Lower leg skin (tissue), 4 donors: ENCODE measurements around the gene STPG2. TPM values are rescaled to one million over a fixed set of nuclear protein-coding genes. Genes with fewer than 3 reads are reported as not detected.

ENCODE experiments used
- DNase-seq, 2 donors: peaks; one replicate each; pipeline ENCODE4 v3.0.0-alpha.2; 2019; ENCODE audit warnings: low spot score in 2 of 2
- H3K4me3 ChIP-seq: fragments of 200-600 bp; sonication (generic); 2 replicates; pipeline ENCODE4 v1.5.1; 2017; ENCODE audit warnings: mild to moderate bottlenecking, low read depth; ENCODE audit not compliant: poor library complexity, severe bottlenecking
- CTCF ChIP-seq, 3 donors: fragments of 450-650 bp; IDR thresholded peaks; one replicate each; pipeline ENCODE4 v1.5.1; 2016; ENCODE audit warnings: antibody characterized with exemption in 3 of 3, mild to moderate bottlenecking in 3 of 3, moderate library complexity in 2 of 3
- POLR2A ChIP-seq, 2 donors: fragments of 450-650 bp; IDR thresholded peaks; one replicate each; pipeline ENCODE4 v1.6.1; 2016 to 2017; ENCODE audit warnings: antibody characterized with exemption in 2 of 2, mild to moderate bottlenecking in 1 of 2, moderate library complexity in 1 of 2
- WGBS, 2 donors: methylation state at CpG; one replicate each; pipeline ENCODE4 v1.1.5; 2018; 5-methylcytosine and 5-hydroxymethylcytosine counted together
- intact Hi-C: fragments of 100-400 bp; cut with DNase I; formaldehyde crosslinking; loops from one replicate; pipeline ENCODE4 v1.15.0; 2023; ENCODE audit warnings: low total_unique reads
- total RNA-seq, 4 donors: library from RNA; depleted of rRNA; stranded (reverse); fragments of >200 nt; gene quantifications; one replicate each; pipeline ENCODE4 v1.1.0, GENCODE V29; 2016

STPG2 gene
- total RNA-seq, 4 donors from 2014 or later: 0.21 to 0.84 (median 0.38) TPM

GRCh38 chr4:98093662-98094061 lies 49.6 kb downstream of the STPG2 start:
- intact Hi-C loops: no loop called here

GRCh38 chr4:98092833-98093439 lies 50.3 kb downstream of the STPG2 start:
- H3K4me3 ChIP-seq: no peak overlapping the region
- DNase-seq: no peak
- intact Hi-C loops: no loop called here
- TF ChIP-seq POLR2A (IDR thresholded peaks at IDR 0.05) (no peak), CTCF (IDR thresholded peaks at IDR 0.05) (no peak)
- WGBS, 2 donors: 19 to 31% methylated on average over 2 of the region's 2 CpGs

More at GRCh38 chr4:98093662-98094061, 49.6 kb downstream of the STPG2 start:
- H3K4me3 ChIP-seq: no peak overlapping the region
- DNase-seq: no peak
- WGBS, 2 donors: 81 to 84% methylated on average over 2 of the region's 2 CpGs
- TF ChIP-seq POLR2A (IDR thresholded peaks at IDR 0.05) (no peak), CTCF (IDR thresholded peaks at IDR 0.05) (no peak)

GRCh38 chr4:98081936-98082335 lies 61.3 kb downstream of the STPG2 start:
- 95% methylated on average over 2 of the region's 2 CpGs for WGBS, 2 donors
- DNase-seq: no peak
- H3K4me3 ChIP-seq: no peak overlapping the region
- TF ChIP-seq POLR2A (IDR thresholded peaks at IDR 0.05) (no peak), CTCF (IDR thresholded peaks at IDR 0.05) (no peak)
- intact Hi-C loops: no loop called here

GRCh38 chr4:98068495-98068894 lies 74.8 kb downstream of the STPG2 start:
- TF ChIP-seq CTCF (IDR thresholded peaks at IDR 0.05) (no peak), POLR2A (IDR thresholded peaks at IDR 0.05) (no peak)
- H3K4me3 ChIP-seq: no peak overlapping the region

GRCh38 chr4:98055800-98056501 lies 87.3 kb downstream of the STPG2 start:
- intact Hi-C loops: no loop called here
- no peak for TF ChIP-seq POLR2A (IDR thresholded peaks at IDR 0.05)
- no peak for TF ChIP-seq CTCF (IDR thresholded peaks at IDR 0.05)
- DNase-seq: no peak
- 77 to 83% methylated on average over 6 to 7 of the region's 7 CpGs for WGBS, 2 donors
- no peak overlapping the region for H3K4me3 ChIP-seq

More at GRCh38 chr4:98068495-98068894, 74.8 kb downstream of the STPG2 start:
- 81 to 88% methylated on average over 2 of the region's 2 CpGs for WGBS, 2 donors
- intact Hi-C loops: no loop called here
- no peak for DNase-seq
